ENCODE results near the gene MRNIP.

Gene MRNIP

DNA sequence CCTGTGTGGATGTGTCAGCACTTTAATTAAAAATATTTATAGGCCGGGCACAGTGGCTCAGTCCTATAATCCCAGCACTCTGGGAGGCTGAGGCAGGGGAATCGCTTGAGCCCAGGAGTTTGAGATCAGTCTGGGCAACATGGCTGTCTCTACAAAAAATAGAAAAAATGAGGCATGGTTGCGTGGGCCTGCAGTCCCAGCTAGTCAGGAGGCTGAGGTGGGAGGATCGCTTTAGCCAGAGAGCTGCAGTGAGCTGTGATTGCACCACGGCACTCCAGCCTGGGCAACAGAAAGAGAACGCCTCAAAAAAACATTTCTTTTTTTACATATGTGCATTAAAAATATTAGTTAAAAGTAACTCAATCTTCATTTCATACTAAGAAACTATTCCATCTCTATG lies 42.8 kb upstream of the MRNIP start:
- no peak for DNase-seq
- no peak overlapping the region for H3K27ac ChIP-seq (ENCODE audit: insufficient read depth, low read length, poor library complexity, severe bottlenecking)

DNA sequence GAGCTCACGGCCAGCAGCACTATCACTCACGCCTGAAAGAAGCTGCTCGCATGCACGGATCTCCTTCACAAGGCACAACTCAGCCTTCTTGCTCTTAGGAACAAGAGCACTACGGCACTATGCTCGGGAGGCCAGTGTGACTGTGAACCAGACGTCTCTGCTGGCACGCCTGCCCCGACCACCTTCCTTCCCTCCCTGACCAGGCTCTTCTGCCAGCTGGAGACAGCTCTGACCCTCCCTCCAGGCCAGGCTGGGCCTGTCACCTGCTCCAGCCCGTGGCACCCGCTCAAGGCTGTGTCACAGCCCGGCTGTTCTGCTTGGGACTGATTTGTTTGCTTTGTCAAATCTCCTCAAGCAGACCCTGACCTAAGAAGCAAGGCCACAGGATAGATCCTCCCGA lies 42.1 kb upstream of the MRNIP start:
- Histone ChIP-seq H3K27ac (ENCODE audit: insufficient read depth, low read length, poor library complexity, severe bottlenecking) (no peak overlapping the region), H3K27me3 (replicated peaks; ENCODE audit: control insufficient read depth, insufficient read depth, low read length, poor library complexity, severe bottlenecking) (no peaks in the 10 kb centered on the region), H3K4me1 (ENCODE audit: control insufficient read depth, insufficient read depth, low read length, poor library complexity, severe bottlenecking) (no peaks in the 10 kb centered on the region), H3K36me3 (ENCODE audit: control insufficient read depth, insufficient read depth, low read length) (peaks cover 25% of the 10 kb centered on the region), H3K9me3 (ENCODE audit: control insufficient read depth, low read length) (no peaks in the 10 kb centered on the region), H3K4me3 (ENCODE audit: insufficient read depth, low read depth, low read length, poor library complexity, severe bottlenecking) (no peak overlapping the region)
- DNase-seq = no peak

More for the DNA sequence above, 42.8 kb upstream of the MRNIP start:
- no peak overlapping the region for H3K4me3 ChIP-seq (ENCODE audit: insufficient read depth, low read depth, low read length, poor library complexity, severe bottlenecking)
- peaks cover 2% of the 10 kb centered on the region for H3K4me1 ChIP-seq (ENCODE audit: control insufficient read depth, insufficient read depth, low read length, poor library complexity, severe bottlenecking)
- no peaks in the 10 kb centered on the region for H3K9me3 ChIP-seq (ENCODE audit: control insufficient read depth, low read length)
- peaks cover 20% of the 10 kb centered on the region for H3K36me3 ChIP-seq (ENCODE audit: control insufficient read depth, insufficient read depth, low read length)
- no peaks in the 10 kb centered on the region for H3K27me3 ChIP-seq (replicated peaks; ENCODE audit: control insufficient read depth, insufficient read depth, low read length, poor library complexity, severe bottlenecking)

DNA sequence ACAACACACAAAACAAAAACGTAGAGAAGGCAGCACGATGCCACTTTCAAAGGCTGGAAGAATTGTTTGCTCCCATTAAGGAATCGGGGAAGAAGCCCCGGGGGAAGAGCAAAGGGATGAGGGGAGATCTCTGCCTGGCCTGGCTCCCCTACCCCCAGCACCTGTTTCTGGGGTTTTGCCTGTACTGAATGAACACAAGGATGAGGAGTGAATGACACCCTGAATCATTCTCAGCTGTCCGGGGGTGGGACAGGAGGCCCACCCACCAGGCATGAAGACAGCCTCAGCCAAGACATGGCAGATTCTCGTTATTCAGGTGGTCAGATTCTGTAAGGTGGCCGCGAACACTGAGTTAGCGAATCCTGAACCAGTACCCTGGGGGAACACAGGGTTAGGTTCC lies 41.6 kb upstream of the MRNIP start:
- H3K4me3 ChIP-seq (ENCODE audit: insufficient read depth, low read depth, low read length, poor library complexity, severe bottlenecking) = no peak overlapping the region
- peaks cover 29% of the 10 kb centered on the region for H3K36me3 ChIP-seq (ENCODE audit: control insufficient read depth, insufficient read depth, low read length)
- no peak overlapping the region for H3K27ac ChIP-seq (ENCODE audit: insufficient read depth, low read length, poor library complexity, severe bottlenecking)
- no peaks in the 10 kb centered on the region for H3K27me3 ChIP-seq (replicated peaks; ENCODE audit: control insufficient read depth, insufficient read depth, low read length, poor library complexity, severe bottlenecking)
- no peaks in the 10 kb centered on the region for H3K4me1 ChIP-seq (ENCODE audit: control insufficient read depth, insufficient read depth, low read length, poor library complexity, severe bottlenecking)
- no peaks in the 10 kb centered on the region for H3K9me3 ChIP-seq (ENCODE audit: control insufficient read depth, low read length)
- no peak for DNase-seq

DNA sequence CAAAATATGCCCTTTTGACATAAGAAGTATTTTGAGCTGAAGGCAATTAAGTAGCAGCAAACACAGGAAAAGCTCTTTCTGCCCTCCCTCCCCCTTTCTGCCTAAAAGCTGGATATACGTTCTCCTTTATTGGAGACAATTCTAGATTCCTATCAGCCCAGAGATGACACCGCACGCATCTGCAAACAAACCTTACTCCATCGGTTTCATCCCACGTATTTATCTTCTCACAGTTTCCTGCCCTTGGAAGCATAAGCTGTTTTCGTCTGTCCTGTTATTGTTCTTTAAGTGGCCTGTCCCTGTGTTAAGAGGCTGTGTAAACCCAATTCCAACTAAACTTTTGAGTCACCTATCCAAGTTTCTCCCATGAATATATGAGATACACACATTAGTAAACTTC lies 37.2 kb upstream of the MRNIP start:
- Histone ChIP-seq H3K4me3 (ENCODE audit: insufficient read depth, low read depth, low read length, poor library complexity, severe bottlenecking) (no peak overlapping the region), H3K4me1 (ENCODE audit: control insufficient read depth, insufficient read depth, low read length, poor library complexity, severe bottlenecking) (no peaks in the 10 kb centered on the region), H3K9me3 (ENCODE audit: control insufficient read depth, low read length) (no peaks in the 10 kb centered on the region), H3K27me3 (replicated peaks; ENCODE audit: control insufficient read depth, insufficient read depth, low read length, poor library complexity, severe bottlenecking) (no peaks in the 10 kb centered on the region), H3K36me3 (ENCODE audit: control insufficient read depth, insufficient read depth, low read length) (peaks cover 61% of the 10 kb centered on the region), H3K27ac (ENCODE audit: insufficient read depth, low read length, poor library complexity, severe bottlenecking) (no peak overlapping the region)
- no peak for DNase-seq

DNA sequence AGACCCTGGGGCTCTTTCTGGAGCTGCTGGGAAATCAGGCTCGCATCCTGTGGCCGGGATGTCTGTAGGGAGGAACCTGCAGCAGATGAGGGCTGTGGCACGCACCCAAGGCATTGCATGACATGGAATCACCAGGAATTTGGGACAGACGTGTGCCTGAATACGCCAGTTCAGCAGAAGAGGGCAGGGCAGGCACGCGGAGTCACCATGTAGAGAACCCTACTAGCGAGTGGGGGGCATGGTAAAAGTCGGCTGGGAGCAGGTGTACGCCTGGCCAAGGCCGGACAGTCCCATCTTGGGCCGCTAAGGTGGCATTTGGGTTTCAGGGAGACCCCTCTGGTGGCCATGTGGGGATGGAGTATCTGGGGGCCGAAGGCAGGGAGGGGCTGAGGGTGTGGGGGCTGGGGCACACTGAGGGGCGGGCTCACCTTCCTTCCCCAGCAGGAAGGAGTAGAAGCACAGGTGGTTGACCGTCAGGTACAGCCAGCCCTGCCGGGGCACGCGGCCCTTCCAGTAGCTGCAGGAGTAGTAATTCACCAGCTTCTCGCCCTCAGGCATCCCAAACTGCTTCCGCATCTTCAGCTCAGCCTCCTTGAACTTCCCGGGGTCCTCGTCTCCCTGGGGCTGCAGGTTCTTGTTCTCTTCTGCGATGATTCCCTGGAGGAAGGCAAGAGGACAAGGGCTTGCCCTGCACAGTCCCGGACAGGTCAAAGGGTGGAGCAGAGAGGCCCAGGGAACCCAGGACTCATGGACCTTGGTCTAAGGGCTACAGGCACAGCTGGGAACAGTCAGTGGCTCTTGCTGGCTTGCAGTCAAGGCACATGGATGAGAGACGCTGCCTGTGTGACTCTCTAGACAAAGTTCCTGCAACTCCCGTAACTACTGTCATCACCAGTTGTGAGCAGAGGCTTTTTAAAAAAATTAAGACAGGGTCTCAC lies 35.6 kb upstream of the MRNIP start:
- Histone ChIP-seq H3K4me3 (ENCODE audit: insufficient read depth, low read depth, low read length, poor library complexity, severe bottlenecking) (no peak overlapping the region), H3K9me3 (ENCODE audit: control insufficient read depth, low read length) (no peaks in the 10 kb centered on the region), H3K27ac (ENCODE audit: insufficient read depth, low read length, poor library complexity, severe bottlenecking) (no peak overlapping the region), H3K27me3 (replicated peaks; ENCODE audit: control insufficient read depth, insufficient read depth, low read length, poor library complexity, severe bottlenecking) (no peaks in the 10 kb centered on the region), H3K36me3 (ENCODE audit: control insufficient read depth, insufficient read depth, low read length) (peaks cover 76% of the 10 kb centered on the region), H3K4me1 (ENCODE audit: control insufficient read depth, insufficient read depth, low read length, poor library complexity, severe bottlenecking) (no peaks in the 10 kb centered on the region)
- DNase-seq = no peak

DNA sequence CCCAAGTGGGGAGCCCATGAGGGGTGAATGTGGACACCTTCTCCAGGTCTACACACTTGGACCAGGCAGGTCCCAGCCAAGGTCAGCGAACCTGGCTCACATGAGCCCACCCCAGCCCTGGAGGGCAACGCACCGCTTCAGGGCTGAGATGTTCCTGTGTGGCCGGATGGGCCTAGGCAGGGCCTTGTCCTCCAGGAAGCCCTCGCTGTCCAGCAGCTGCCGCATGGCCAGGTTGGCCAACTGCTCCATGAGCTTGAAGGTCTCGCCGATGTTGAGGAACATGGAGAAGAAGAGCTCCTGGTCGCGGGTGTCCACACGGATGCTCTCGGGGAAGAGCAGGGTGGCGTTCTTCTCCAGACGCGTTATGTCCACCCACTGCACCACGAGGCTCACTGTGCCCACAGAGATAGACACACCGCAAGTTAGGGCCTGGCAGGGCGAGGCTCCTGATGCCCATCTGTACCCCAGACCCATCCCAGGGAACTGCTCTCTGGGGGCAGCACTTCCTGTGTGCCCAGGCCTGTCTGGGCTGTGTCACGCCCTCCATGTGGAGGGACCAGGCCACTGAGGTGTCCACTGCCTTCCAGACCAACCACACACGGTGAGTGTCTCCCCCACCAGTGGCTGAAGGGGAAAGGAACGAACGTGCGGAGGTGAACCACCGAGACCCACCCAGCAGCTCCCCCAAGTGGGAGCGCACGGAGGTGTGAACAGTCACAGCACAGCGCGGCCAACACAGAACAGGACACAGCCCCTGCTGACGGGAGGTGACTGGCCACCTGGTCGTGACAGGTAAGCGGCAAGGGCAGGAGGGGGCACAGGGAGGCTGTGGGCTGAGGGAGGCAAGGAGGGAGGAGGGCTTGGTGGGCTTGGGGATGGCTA lies 34.7 kb upstream of the MRNIP start:
- Histone ChIP-seq H3K27ac (ENCODE audit: insufficient read depth, low read length, poor library complexity, severe bottlenecking) (no peak overlapping the region), H3K4me1 (ENCODE audit: control insufficient read depth, insufficient read depth, low read length, poor library complexity, severe bottlenecking) (no peaks in the 10 kb centered on the region), H3K4me3 (ENCODE audit: insufficient read depth, low read depth, low read length, poor library complexity, severe bottlenecking) (no peak overlapping the region), H3K36me3 (ENCODE audit: control insufficient read depth, insufficient read depth, low read length) (peaks cover 74% of the 10 kb centered on the region), H3K9me3 (ENCODE audit: control insufficient read depth, low read length) (no peaks in the 10 kb centered on the region), H3K27me3 (replicated peaks; ENCODE audit: control insufficient read depth, insufficient read depth, low read length, poor library complexity, severe bottlenecking) (no peaks in the 10 kb centered on the region)
- DNase-seq = no peak

DNA sequence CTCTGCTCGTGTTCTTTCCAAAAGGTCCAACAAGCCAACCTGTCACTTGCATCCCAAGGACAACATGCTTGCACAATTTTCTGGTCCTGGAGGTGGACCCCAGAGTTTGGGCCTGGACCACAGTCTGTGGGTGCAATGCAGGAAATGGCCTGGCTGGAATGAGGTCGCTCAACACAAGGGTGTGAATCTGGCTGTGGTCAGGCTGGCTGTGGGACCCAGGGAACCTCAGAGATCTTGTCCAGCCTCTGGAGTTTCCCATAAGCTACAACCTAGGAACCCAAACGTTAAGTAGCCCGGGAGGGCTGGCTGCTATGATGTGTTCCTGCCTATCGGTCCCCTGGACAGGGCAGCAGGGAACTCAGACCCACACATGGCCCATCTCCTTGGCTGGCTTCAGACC lies 33.6 kb upstream of the MRNIP start:
- no peak overlapping the region for H3K4me3 ChIP-seq (ENCODE audit: insufficient read depth, low read depth, low read length, poor library complexity, severe bottlenecking)
- H3K9me3 ChIP-seq (ENCODE audit: control insufficient read depth, low read length) = no peaks in the 10 kb centered on the region
- no peaks in the 10 kb centered on the region for H3K4me1 ChIP-seq (ENCODE audit: control insufficient read depth, insufficient read depth, low read length, poor library complexity, severe bottlenecking)
- no peaks in the 10 kb centered on the region for H3K27me3 ChIP-seq (replicated peaks; ENCODE audit: control insufficient read depth, insufficient read depth, low read length, poor library complexity, severe bottlenecking)
- H3K27ac ChIP-seq (ENCODE audit: insufficient read depth, low read length, poor library complexity, severe bottlenecking) = no peak overlapping the region
- no peak for DNase-seq
- H3K36me3 ChIP-seq (ENCODE audit: control insufficient read depth, insufficient read depth, low read length) = peaks cover 79% of the 10 kb centered on the region

DNA sequence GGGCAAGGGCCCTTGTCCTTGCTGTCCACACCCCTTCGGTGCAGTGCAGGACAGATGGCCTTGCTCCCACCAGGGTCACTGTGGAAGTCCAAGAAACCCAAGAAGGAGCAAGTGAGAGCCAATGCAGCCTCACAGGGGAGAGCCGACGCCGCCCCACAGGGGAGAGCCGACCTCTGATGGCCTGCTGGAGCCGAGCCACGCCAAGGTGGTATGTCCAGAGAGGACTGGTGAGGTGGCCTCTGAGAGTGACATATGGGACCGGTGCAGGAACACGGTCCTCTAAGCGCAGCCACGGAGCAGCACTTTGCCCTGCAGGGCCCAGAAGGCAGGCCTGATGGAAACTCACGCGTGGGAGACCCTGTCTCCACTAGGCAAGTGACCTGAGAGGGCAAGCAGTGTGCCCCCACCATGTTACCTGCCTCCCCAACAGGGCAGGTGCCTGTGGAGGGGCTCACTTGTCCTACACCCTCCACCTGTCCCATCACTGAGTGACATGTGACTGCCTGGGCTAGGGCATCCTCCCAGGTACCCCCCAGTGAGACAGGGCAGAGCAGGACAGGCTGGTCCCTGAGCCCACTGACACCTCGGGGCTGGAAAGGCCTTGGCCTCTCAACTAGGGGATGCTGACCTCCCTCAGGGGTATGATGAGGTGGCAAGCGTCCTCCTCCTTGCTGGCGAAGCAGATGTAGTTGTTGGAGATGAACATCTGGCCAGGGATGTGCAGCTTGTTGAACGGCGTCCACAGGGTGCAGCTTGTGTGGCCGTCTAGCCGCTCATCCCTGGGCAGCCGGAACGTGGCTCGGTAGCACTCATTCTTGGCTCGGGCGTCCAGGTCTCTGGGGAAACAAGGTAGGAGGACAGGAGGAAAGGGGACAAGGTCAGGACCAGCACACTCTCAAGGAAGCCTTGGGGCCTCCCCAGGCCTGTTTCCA lies 32.4 kb upstream of the MRNIP start:
- Histone ChIP-seq H3K27ac (ENCODE audit: insufficient read depth, low read length, poor library complexity, severe bottlenecking) (no peak overlapping the region), H3K27me3 (replicated peaks; ENCODE audit: control insufficient read depth, insufficient read depth, low read length, poor library complexity, severe bottlenecking) (no peaks in the 10 kb centered on the region), H3K4me3 (ENCODE audit: insufficient read depth, low read depth, low read length, poor library complexity, severe bottlenecking) (no peak overlapping the region), H3K9me3 (ENCODE audit: control insufficient read depth, low read length) (no peaks in the 10 kb centered on the region), H3K36me3 (ENCODE audit: control insufficient read depth, insufficient read depth, low read length) (peaks cover 81% of the 10 kb centered on the region), H3K4me1 (ENCODE audit: control insufficient read depth, insufficient read depth, low read length, poor library complexity, severe bottlenecking) (no peaks in the 10 kb centered on the region)
- DNase-seq = no peak

DNA sequence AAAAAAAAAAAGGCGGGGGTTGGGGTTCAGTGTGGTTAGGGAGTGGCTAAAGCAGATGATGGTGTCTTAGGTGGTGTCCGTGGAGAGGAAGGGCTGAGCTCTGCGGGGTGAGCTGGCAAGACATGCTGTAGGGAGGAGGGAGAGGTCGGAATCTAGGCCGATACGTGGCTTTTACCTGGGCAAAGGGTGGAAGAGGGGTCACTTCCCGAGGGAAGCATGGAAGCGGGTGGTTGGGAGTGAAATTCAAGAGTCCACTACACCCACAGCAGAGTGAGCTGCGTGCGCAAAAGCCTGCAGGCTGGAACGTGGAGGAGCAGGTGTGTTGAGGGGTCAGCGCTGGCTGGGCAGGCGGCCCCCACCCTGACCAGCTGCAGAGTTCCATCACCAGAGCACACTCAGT lies 31.3 kb upstream of the MRNIP start:
- peaks cover 80% of the 10 kb centered on the region for H3K36me3 ChIP-seq (ENCODE audit: control insufficient read depth, insufficient read depth, low read length)

More for the DNA sequence above, 31.3 kb upstream of the MRNIP start:
- Histone ChIP-seq H3K9me3 (ENCODE audit: control insufficient read depth, low read length) (no peaks in the 10 kb centered on the region), H3K27me3 (replicated peaks; ENCODE audit: control insufficient read depth, insufficient read depth, low read length, poor library complexity, severe bottlenecking) (no peaks in the 10 kb centered on the region), H3K27ac (ENCODE audit: insufficient read depth, low read length, poor library complexity, severe bottlenecking) (no peak overlapping the region), H3K4me1 (ENCODE audit: control insufficient read depth, insufficient read depth, low read length, poor library complexity, severe bottlenecking) (no peaks in the 10 kb centered on the region), H3K4me3 (ENCODE audit: insufficient read depth, low read depth, low read length, poor library complexity, severe bottlenecking) (no peak overlapping the region)
- no peak for DNase-seq

Measured in effector memory CD4-positive, alpha-beta T cell (primary cell).